Ishikawa (cell line): ENCODE results near the gene KCNK1.

Experiments used
- CEBPB ChIP-seq: IDR thresholded peaks from 2 replicates; pipeline ENCODE4 v1.6.1; 2012
- CREB1 ChIP-seq: IDR thresholded peaks from 2 replicates; pipeline ENCODE4 v1.6.1; 2012; ENCODE audit warnings: low read depth
- EGR1 ChIP-seq: IDR thresholded peaks from 2 replicates; pipeline ENCODE4 v1.6.1; 2012
- EP300 ChIP-seq: IDR thresholded peaks from 2 replicates; pipeline ENCODE4 v1.6.1; 2012; ENCODE audit warnings: borderline replicate concordance
- FOXM1 ChIP-seq: IDR thresholded peaks from 2 replicates; pipeline ENCODE4 v1.6.1; 2012; ENCODE audit warnings: low read depth, borderline replicate concordance
- NFIC ChIP-seq: IDR thresholded peaks from 2 replicates; pipeline ENCODE4 v1.6.1; 2012
- RAD21 ChIP-seq: IDR thresholded peaks from 2 replicates; pipeline ENCODE4 v1.6.1; 2012; ENCODE audit warnings: low read depth
- TAF1 ChIP-seq: IDR thresholded peaks from 2 replicates; pipeline ENCODE4 v1.6.1; 2012; ENCODE audit warnings: low read depth, mild to moderate bottlenecking
- TCF12 ChIP-seq: IDR thresholded peaks from 2 replicates; pipeline ENCODE4 v1.6.1; 2012; ENCODE audit warnings: low read depth
- TEAD4 ChIP-seq: IDR thresholded peaks from 2 replicates; pipeline ENCODE4 v1.6.1; 2012
- USF1 ChIP-seq: IDR thresholded peaks from 2 replicates; pipeline ENCODE4 v1.6.1; 2012
- YY1 ChIP-seq: IDR thresholded peaks from 2 replicates; pipeline ENCODE4 v1.6.1; 2012; ENCODE audit warnings: low read depth
- ZBTB7A ChIP-seq: IDR thresholded peaks from 2 replicates; pipeline ENCODE4 v1.6.1; 2012; ENCODE audit warnings: low read depth
- TF ChIP-seq, protein P1 (sequence below): IDR thresholded peaks from 2 replicates; pipeline ENCODE4 v1.6.1; 2012
- TF ChIP-seq, protein P2 (sequence below): IDR thresholded peaks from 2 replicates; pipeline ENCODE4 v1.6.1; 2012; ENCODE audit warnings: low read depth, mild to moderate bottlenecking

KCNK1 gene

DNA sequence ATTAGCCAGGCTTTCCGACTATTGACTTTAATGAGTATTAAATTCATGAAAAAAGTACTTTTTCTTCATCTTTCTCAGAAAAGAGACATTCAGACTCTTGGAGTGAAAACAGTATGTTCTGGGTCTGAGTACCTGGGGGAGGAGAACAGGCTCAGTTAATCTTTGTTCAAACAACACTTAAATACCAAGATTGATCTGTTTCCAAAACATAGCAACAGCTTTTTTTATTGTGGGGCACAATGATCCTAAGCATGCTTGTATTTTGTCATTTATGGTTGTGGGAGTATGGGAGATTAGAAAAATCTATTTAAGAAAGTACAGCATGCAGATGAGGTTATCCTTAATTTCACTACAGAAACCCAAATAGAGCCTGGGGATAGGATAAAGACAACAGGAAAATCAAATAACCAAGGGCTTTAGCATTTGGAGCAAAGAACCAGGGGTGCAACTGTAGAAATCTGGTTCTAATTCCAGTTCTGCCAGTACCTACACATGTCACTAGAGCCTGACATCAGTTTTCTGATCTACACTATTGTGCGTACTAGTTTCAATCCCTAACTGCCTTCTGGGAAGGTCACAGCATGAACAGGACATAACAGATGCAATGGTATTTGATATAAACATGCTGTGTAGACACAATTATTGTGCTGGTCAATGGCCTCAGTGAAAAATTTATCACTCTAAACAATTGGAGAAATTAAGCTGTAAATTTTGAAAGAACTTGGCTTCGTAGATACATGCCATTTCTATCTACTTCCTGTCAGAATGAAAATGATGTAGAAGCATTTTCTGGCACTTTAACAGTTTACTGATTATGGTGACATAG is 91.2 kb downstream of the KCNK1 start:
- TF ChIP-seq TCF12 (no peak), TAF1 (no peak), CEBPB (no peak), USF1 (no peak), CREB1 (no peak), NFIC (no peak), EGR1 (no peak), RAD21 (no peak), YY1 (no peak), FOXM1 (no peak), ZBTB7A (no peak), TEAD4 (no peak), EP300 (no peak)
- TF ChIP-seq, protein P1, sequence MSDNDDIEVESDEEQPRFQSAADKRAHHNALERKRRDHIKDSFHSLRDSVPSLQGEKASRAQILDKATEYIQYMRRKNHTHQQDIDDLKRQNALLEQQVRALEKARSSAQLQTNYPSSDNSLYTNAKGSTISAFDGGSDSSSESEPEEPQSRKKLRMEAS = no peak
- TF ChIP-seq, protein P2, sequence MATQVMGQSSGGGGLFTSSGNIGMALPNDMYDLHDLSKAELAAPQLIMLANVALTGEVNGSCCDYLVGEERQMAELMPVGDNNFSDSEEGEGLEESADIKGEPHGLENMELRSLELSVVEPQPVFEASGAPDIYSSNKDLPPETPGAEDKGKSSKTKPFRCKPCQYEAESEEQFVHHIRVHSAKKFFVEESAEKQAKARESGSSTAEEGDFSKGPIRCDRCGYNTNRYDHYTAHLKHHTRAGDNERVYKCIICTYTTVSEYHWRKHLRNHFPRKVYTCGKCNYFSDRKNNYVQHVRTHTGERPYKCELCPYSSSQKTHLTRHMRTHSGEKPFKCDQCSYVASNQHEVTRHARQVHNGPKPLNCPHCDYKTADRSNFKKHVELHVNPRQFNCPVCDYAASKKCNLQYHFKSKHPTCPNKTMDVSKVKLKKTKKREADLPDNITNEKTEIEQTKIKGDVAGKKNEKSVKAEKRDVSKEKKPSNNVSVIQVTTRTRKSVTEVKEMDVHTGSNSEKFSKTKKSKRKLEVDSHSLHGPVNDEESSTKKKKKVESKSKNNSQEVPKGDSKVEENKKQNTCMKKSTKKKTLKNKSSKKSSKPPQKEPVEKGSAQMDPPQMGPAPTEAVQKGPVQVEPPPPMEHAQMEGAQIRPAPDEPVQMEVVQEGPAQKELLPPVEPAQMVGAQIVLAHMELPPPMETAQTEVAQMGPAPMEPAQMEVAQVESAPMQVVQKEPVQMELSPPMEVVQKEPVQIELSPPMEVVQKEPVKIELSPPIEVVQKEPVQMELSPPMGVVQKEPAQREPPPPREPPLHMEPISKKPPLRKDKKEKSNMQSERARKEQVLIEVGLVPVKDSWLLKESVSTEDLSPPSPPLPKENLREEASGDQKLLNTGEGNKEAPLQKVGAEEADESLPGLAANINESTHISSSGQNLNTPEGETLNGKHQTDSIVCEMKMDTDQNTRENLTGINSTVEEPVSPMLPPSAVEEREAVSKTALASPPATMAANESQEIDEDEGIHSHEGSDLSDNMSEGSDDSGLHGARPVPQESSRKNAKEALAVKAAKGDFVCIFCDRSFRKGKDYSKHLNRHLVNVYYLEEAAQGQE = no peak

DNA sequence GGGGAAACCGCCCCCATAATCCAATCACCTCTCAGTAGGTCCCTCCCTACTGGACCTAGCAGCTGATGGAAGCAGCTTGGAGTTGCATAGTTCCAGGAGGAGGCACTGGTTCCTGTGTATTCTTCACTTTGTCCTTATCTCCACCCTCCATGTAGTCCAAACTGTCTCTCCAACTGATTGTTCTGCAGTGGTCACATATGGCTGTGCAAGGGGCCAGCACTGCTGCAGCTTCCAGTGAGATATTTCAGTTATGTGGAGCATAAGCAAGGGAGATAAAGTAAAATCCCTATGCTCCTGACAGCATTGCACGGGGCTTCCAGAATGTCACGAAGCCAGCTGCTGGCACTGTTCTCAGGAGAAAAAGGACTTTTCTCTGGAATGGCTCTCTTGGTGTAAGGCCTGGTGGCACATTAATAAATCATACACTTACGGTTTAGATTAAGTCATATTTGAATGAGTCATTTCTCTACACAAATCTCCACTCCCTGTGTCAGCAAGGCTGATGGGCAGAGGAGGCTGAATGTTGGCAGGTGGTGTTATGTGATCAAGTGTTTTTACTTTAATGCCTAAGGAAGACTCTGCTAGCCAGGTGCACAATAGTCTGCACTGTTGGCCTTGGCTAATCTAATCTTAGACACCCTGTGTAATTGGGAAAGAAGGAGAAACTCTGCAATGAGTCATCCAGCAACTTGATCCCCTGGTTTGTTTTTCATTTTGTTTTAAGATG is 93.4 kb downstream of the KCNK1 start:
- TF ChIP-seq, protein P1 = no peak
- TF ChIP-seq RAD21 (no peak), FOXM1 (no peak), TCF12 (no peak)

DNA sequence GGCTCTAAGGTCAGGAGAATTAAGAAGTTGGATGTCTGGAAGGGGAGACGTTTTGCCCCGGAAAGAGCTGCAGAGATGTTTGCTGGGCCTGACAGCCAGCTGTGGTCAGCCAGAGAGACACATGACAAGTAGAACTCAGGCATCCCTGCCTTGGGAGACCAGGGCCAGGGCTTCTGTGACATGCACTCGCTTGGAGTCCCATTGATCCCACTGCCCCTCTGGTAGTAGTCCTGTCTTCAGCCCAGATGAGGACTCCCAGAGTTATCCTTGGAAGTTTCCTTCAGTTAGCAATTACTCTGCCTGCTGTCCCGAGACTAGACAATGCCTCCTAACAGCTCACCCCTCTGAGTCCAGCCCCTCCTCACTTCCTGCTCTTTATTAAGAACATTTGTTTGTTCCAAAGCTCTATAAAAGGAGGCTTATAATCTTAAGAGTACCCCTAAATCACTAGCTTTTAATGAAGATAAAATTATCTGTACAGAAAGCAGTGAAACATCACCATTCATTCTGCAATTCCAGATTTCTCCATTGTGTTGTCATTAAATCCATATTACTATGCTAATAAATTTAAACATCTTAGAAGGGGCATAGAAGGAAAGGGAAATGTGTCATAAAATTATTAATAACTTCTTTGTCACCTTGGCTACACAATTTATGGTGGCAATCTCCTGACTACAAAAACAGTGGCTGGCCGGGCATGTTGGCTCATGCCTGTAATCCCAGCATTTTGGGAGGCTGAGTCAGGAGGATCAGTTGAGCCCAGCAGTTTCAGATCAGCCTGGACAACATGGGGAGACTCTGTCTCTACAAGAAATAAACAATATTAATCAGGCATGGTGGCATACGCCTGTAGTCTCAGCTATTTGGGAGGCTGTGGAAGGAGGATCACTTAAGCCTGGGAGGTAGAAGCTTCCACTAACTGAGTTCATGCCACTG is 94.2 kb downstream of the KCNK1 start:
- TF ChIP-seq RAD21 = no peak
- TF ChIP-seq ZBTB7A = no peak
- no peak for TF ChIP-seq EGR1
- no peak for TF ChIP-seq TAF1
- TF ChIP-seq CREB1 = no peak

GRCh38 chr1:233710031-233710430 is 96.1 kb downstream of the KCNK1 start:
- TF ChIP-seq, protein P2 = no peak
- TF ChIP-seq TEAD4 (no peak), YY1 (no peak), EGR1 (no peak), TAF1 (no peak), CREB1 (no peak), CEBPB (no peak), NFIC (no peak), TCF12 (no peak), ZBTB7A (no peak), FOXM1 (no peak), RAD21 (no peak), USF1 (no peak), EP300 (no peak)
- TF ChIP-seq, protein P1 = no peak

DNA sequence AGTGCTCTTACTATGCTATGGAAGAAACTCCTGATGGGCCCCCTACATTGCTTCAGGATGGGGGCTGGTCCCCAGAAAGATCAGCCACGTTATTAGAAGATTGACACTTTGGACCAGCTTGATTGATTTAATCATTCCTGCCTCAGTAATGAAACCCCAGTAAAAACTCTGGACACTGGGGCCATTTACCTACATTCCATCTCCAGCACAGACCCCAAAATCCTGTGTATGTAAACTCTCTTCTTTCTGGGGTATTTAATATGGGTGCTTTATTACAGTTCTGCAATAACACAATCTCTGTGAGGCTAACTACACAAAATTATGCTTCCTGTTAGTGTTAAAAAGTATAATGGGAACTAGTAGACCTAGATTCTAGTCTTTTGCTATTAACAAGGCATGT is 96.6 kb downstream of the KCNK1 start:
- TF ChIP-seq ZBTB7A = no peak
- no peak for TF ChIP-seq FOXM1
- TF ChIP-seq EP300 = no peak
- no peak for TF ChIP-seq TEAD4
- no peak for TF ChIP-seq USF1
- TF ChIP-seq TAF1 = no peak
- TF ChIP-seq NFIC = no peak
- TF ChIP-seq TCF12 = no peak
- TF ChIP-seq EGR1 = no peak
- TF ChIP-seq RAD21 = no peak
- no peak for TF ChIP-seq CREB1
- no peak for TF ChIP-seq CEBPB
- TF ChIP-seq YY1 = no peak
- TF ChIP-seq, protein P2 = no peak
- TF ChIP-seq, protein P1 = no peak
